H1 (cell line): ENCODE results near the gene DDX19B. TPM values are rescaled to one million over a fixed set of nuclear protein-coding genes. Genes with fewer than 3 reads are reported as not detected.
A peak's percentile ranks its signal among the peaks of the same experiment; 100 is the strongest.
"Not testable (repeated sequence)": the region's sequence is repeated elsewhere in the genome, so short reads cannot be mapped to it uniquely, and the experiment has no call there.

Experiments
- CTCF ChIA-PET: fragments of 300-600 bp; sonication (Branson Sonifier 250); formaldehyde crosslinking; loops from one replicate; lab custom pipeline; 2021; ENCODE audit not compliant: partially characterized antibody; lab: Charles Lee
- POLR2A ChIA-PET: fragments of 300-600 bp; sonication (Branson Sonifier 250); formaldehyde crosslinking; loops from one replicate; lab custom pipeline; 2021; ENCODE audit warnings: inconsistent platforms; ENCODE audit not compliant: partially characterized antibody; lab: Charles Lee
- DNase-seq, 2 experiments: peaks; one replicate each; pipeline versions ENCODE4 v3.0.0 to v3.0.0-alpha.2; 2010 to 2022; ENCODE audit warnings: low spot score in 2 of 2, low read depth in 1 of 2, mixed read lengths in 1 of 2
- FAIRE-seq: peaks from 2 replicates; lab custom pipeline; 2011; peaks lifted over from hg19 to GRCh38; lab: Jason Lieb, UNC
- H2AFZ ChIP-seq: 2 replicates; pipeline ENCODE4 v1.8.1; 2012; ENCODE audit warnings: low read length, inconsistent platforms
- H2AK5ac ChIP-seq: 2 replicates; pipeline ENCODE4 v1.6.1; 2013; ENCODE audit warnings: low read depth, low read length
- H2BK120ac ChIP-seq: replicated peaks from 2 replicates; pipeline ENCODE3; 2013; ENCODE audit warnings: low read depth, low read length, inconsistent platforms
- H2BK12ac ChIP-seq: 2 replicates; pipeline ENCODE4 v1.6.1; 2013; ENCODE audit warnings: low read depth, low read length
- H2BK15ac ChIP-seq: 2 replicates; pipeline ENCODE4 v1.6.1; 2013; ENCODE audit warnings: low read length
- H2BK20ac ChIP-seq: 2 replicates; pipeline ENCODE4 v1.6.1; 2013; ENCODE audit warnings: low read length
- H2BK5ac ChIP-seq: 2 replicates; pipeline ENCODE4 v1.6.1; 2013; ENCODE audit warnings: low read depth, low read length
- H3K14ac ChIP-seq: 2 replicates; pipeline ENCODE4 v1.6.1; 2013; ENCODE audit warnings: inconsistent platforms; ENCODE audit not compliant: insufficient read length
- H3K18ac ChIP-seq: 2 replicates; pipeline ENCODE4 v1.6.1; 2013; ENCODE audit warnings: low read length; ENCODE audit errors: extremely low read depth
- H3K23ac ChIP-seq: 2 replicates; pipeline ENCODE4 v1.6.1; 2013; ENCODE audit warnings: inconsistent platforms; ENCODE audit not compliant: insufficient read length
- H3K23me2 ChIP-seq: 2 replicates; pipeline ENCODE4 v1.6.1; 2013; ENCODE audit warnings: low read depth, low read length
- H3K27ac ChIP-seq: 2 replicates; pipeline ENCODE4 v1.6.1; 2011; ENCODE audit warnings: low read depth, low read length, inconsistent platforms
- H3K27me3 ChIP-seq, 4 experiments: replicated peaks in 1 of 4; 1 replicate in 1 of 4; 2 replicates in 3 of 4; pipeline versions ENCODE4 v1.6.1 to v1.8.1; 2011 to 2013; ENCODE audit warnings: low read length in 3 of 4, mild to moderate bottlenecking in 3 of 4, inconsistent platforms in 2 of 4, mixed read lengths in 2 of 4, moderate library complexity in 1 of 4; ENCODE audit not compliant: control insufficient read depth in 3 of 4, insufficient read depth in 3 of 4; ENCODE audit errors: extremely low read depth in 1 of 4
- H3K36me3 ChIP-seq, 4 experiments: 2 replicates each; pipeline versions ENCODE4 v1.6.1 to v1.8.1; 2011 to 2013; ENCODE audit warnings: mild to moderate bottlenecking in 4 of 4, low read length in 3 of 4, moderate library complexity in 2 of 4, control low read depth in 1 of 4, inconsistent platforms in 1 of 4; ENCODE audit not compliant: insufficient read depth in 4 of 4, control insufficient read depth in 2 of 4
- H3K4ac ChIP-seq: replicated peaks from 2 replicates; pipeline ENCODE3; 2013; ENCODE audit warnings: low read length, low read depth, mixed read lengths, inconsistent platforms; ENCODE audit not compliant: insufficient read length
- H3K4me1 ChIP-seq, 4 experiments: replicated peaks in 1 of 4; 1 replicate in 1 of 4; 2 replicates in 3 of 4; pipeline versions ENCODE4 v1.6.1 to v1.8.1; 2011 to 2013; ENCODE audit warnings: low read length in 3 of 4, inconsistent platforms in 2 of 4, mixed read lengths in 1 of 4; ENCODE audit not compliant: insufficient read depth in 4 of 4, control insufficient read depth in 3 of 4
- H3K4me2 ChIP-seq, 2 experiments: 2 replicates each; pipeline versions ENCODE4 v1.6.1 to v1.8.1; 2011 to 2013; ENCODE audit warnings: low read depth in 2 of 2, low read length in 2 of 2, control low read depth in 1 of 2, inconsistent platforms in 1 of 2, mild to moderate bottlenecking in 1 of 2; ENCODE audit not compliant: insufficient read depth in 1 of 2
- H3K4me3 ChIP-seq, 4 experiments: fragments of 200-600, 300-600 bp in 1 of 4; sonication (generic), shearing (Covaris generic), sonication (Bioruptor Twin) in 1 of 4; 2 replicates each; pipeline versions ENCODE4 v1.5.1 to v1.8.1; 2011 to 2016; ENCODE audit warnings: low read length in 4 of 4, low read depth in 3 of 4, control low read depth in 2 of 4, inconsistent platforms in 2 of 4, mild to moderate bottlenecking in 2 of 4, mixed read lengths in 1 of 4, moderate library complexity in 1 of 4; ENCODE audit not compliant: insufficient read depth in 2 of 4; ENCODE audit errors: extremely low read depth in 1 of 4
- H3K56ac ChIP-seq: replicated peaks from 2 replicates; pipeline ENCODE3; 2013; ENCODE audit warnings: low read depth, mild to moderate bottlenecking, mixed read lengths, low read length, inconsistent platforms; ENCODE audit not compliant: insufficient read length
- H3K79me1 ChIP-seq: 2 replicates; pipeline ENCODE4 v1.6.1; 2013; ENCODE audit warnings: low read depth, low read length, control low read depth
- H3K79me2 ChIP-seq, 2 experiments: 2 replicates each; pipeline versions ENCODE4 v1.6.1 to v1.8.1; 2012 to 2013; ENCODE audit warnings: low read length in 2 of 2, mild to moderate bottlenecking in 2 of 2, inconsistent platforms in 1 of 2; ENCODE audit not compliant: insufficient read depth in 2 of 2, control insufficient read depth in 1 of 2
- H3K9ac ChIP-seq, 4 experiments: replicated peaks in 1 of 4; 1 replicate in 1 of 4; 2 replicates in 3 of 4; pipeline versions ENCODE4 v1.6.1 to v1.8.1; 2011 to 2013; ENCODE audit warnings: low read depth in 3 of 4, low read length in 3 of 4, control low read depth in 2 of 4, mild to moderate bottlenecking in 2 of 4, moderate library complexity in 2 of 4, inconsistent platforms in 1 of 4; ENCODE audit errors: extremely low read depth in 1 of 4
- H3K9me3 ChIP-seq, 2 experiments: 2 replicates each; pipeline versions ENCODE4 v1.6.1 to v1.8.1; 2012 to 2013; ENCODE audit warnings: mild to moderate bottlenecking in 2 of 2, moderate library complexity in 2 of 2, control low read depth in 1 of 2, inconsistent platforms in 1 of 2, low read depth in 1 of 2, low read length in 1 of 2, mixed read lengths in 1 of 2; ENCODE audit not compliant: insufficient read depth in 2 of 2
- H4K20me1 ChIP-seq, 2 experiments: replicated peaks in 1 of 2; 2 replicates each; pipeline versions ENCODE3 to v1.8.1; 2011 to 2013; ENCODE audit warnings: inconsistent platforms in 2 of 2, low read length in 2 of 2, mild to moderate bottlenecking in 1 of 2; ENCODE audit not compliant: insufficient read depth in 2 of 2, control insufficient read depth in 1 of 2
- H4K5ac ChIP-seq: 2 replicates; pipeline ENCODE4 v1.6.1; 2013; ENCODE audit warnings: low read length, low read depth, mixed read lengths, inconsistent platforms; ENCODE audit not compliant: insufficient read length
- H4K8ac ChIP-seq: 2 replicates; pipeline ENCODE4 v1.8.0; 2013; ENCODE audit warnings: mild to moderate bottlenecking, moderate library complexity, low read length, inconsistent platforms; ENCODE audit not compliant: insufficient read depth; ENCODE audit errors: extremely low read depth
- H4K91ac ChIP-seq: replicated peaks from 2 replicates; pipeline ENCODE3; 2013; ENCODE audit warnings: low read length, mixed read lengths, inconsistent platforms; ENCODE audit not compliant: insufficient read length
- WGBS, 2 experiments: shearing (Covaris generic) in 1 of 2; methylation state at CpG; one replicate each; pipeline versions ENCODE4 v1.1.6 to v1.1.7; 2013 to 2015; ENCODE audit warnings: low lambda C conversion rate in 2 of 2, mixed read lengths in 2 of 2, inconsistent platforms in 1 of 2, low coverage in 1 of 2, missing lambda C conversion rate in 1 of 2; ENCODE audit not compliant: insufficient replicate concordance in 2 of 2, insufficient coverage in 1 of 2, insufficient read length in 1 of 2; ENCODE audit errors: extremely low coverage in 1 of 2, missing lambda C conversion rate in 1 of 2; 5-methylcytosine and 5-hydroxymethylcytosine counted together
- polyA plus RNA-seq, 7 experiments: library from polyadenylated mRNA; depleted of rRNA in 3 of 7; stranded (reverse) in 5 of 7; unstranded in 2 of 7; fragments of >200 nt in 5 of 7; fragments of 200-250 nt in 2 of 7; gene quantifications; 1 replicate in 5 of 7; 2 replicates in 1 of 7; 4 replicates in 1 of 7; pipeline versions ENCODE4 v1.2.1 to v1.2.3, GENCODE V29; 2011 to 2013; ENCODE audit warnings: missing spikeins in 2 of 7, mixed read lengths in 2 of 7
- total RNA-seq: library from RNA; stranded (reverse); fragmentation: NEBNext Ultra II Directional; extraction: Animal tissue kit (Norgen Biotek cat#: 25700); gene quantifications from 2 replicates; pipeline ENCODE4 v1.2.1, GENCODE V29; 2021

DDX19B gene
- total and polyA plus RNA-seq, 2 of the 8 experiments (the other 6 are each of a cell fraction or from before 2014, with no cell fraction given): 40.5 to 42.7 TPM

GRCh38 chr16:70292148-70292547 is 6.8 kb upstream of the DDX19B start:
- FAIRE-seq, H3K27me3 ChIP-seq, H2BK20ac ChIP-seq, H2BK15ac ChIP-seq, H2BK120ac ChIP-seq, H3K4me3 ChIP-seq, H3K9ac ChIP-seq, CTCF ChIA-PET, H4K8ac ChIP-seq, H3K18ac ChIP-seq, H4K91ac ChIP-seq, H3K4ac ChIP-seq, H4K20me1 ChIP-seq, H3K36me3 ChIP-seq, H3K23ac ChIP-seq, H3K79me1 ChIP-seq, H3K9me3 ChIP-seq, H3K23me2 ChIP-seq, H3K4me1 ChIP-seq, H3K56ac ChIP-seq, H2BK5ac ChIP-seq, H4K5ac ChIP-seq, DNase-seq, H2AFZ ChIP-seq, H3K27ac ChIP-seq, H3K14ac ChIP-seq, H3K4me2 ChIP-seq: not testable (repeated sequence)
- Histone ChIP-seq H2BK12ac (0 out of 2 replicates have a peak overlapping the region, but pooled peaks have one; percentile 68), H2AK5ac (0 out of 2 replicates have a peak overlapping the region, but pooled peaks have one; percentile 53), H3K79me2 (peaks cover 9 to 21% of the 10 kb centered on the region in 2 experiments)
- POLR2A ChIA-PET: interaction anchor here (0.6 to 1.5 kb wide), 4 partner anchors 7 to 25 kb away, joined by 3 to 5 read pairs (median 4); partner anchors contain the start of gene DDX19B
- WGBS, 2 experiments: 91% methylated on average over 11 of the region's 11 CpGs; no CpG with 5 or more reads in 1 of the 2 experiments
